Upper lobe of left lung (tissue), 6 donors: ENCODE data around the gene TCTN2. TPM values are rescaled to one million over a fixed set of nuclear protein-coding genes. Genes with fewer than 3 reads are reported as not detected.

Experiments
- ATAC-seq, 2 donors: fragments of 200-7000 bp; cut with Tn5 transposase; one replicate each; pipeline ENCODE4 v1.9.1; 2022; ENCODE audit warnings: mild to moderate bottlenecking in 2 of 2, moderate library complexity in 2 of 2; ENCODE audit not compliant: low FRiP score in 2 of 2
- DNase-seq, 2 donors: peaks; one replicate each; pipeline ENCODE4 v3.0.0-alpha.2; 2019 to 2020
- H3K27ac ChIP-seq, 4 donors: fragments of 200-600 bp; sonication (generic); one replicate each; pipeline ENCODE4 v1.5.1; 2016 to 2019
- H3K27me3 ChIP-seq, 4 donors: fragments of 200-600 bp; sonication (generic); one replicate each; pipeline ENCODE4 v1.5.1; 2017 to 2019
- H3K36me3 ChIP-seq, 4 donors: fragments of 200-600 bp; sonication (generic); one replicate each; pipeline ENCODE4 v1.5.1; 2016 to 2019
- H3K4me1 ChIP-seq, 4 donors: fragments of 200-600 bp; sonication (generic); one replicate each; pipeline ENCODE4 v1.5.1; 2018 to 2019
- H3K4me3 ChIP-seq, 4 donors: fragments of 200-600 bp; sonication (generic); one replicate each; pipeline ENCODE4 v1.5.1; 2017 to 2019; ENCODE audit warnings: mild to moderate bottlenecking in 2 of 4, moderate library complexity in 1 of 4
- H3K9me3 ChIP-seq, 4 donors: fragments of 200-600 bp; sonication (generic); one replicate each; pipeline ENCODE4 v1.5.1; 2018 to 2019
- CTCF ChIP-seq, 6 experiments: fragments of 450-650 bp in 4 of 6; fragments of 200-600 bp in 2 of 6; sonication (generic) in 2 of 6; IDR thresholded peaks; one replicate each; pipeline ENCODE4 v1.5.1; 2016 to 2019; ENCODE audit warnings: antibody characterized with exemption in 6 of 6
- EP300 ChIP-seq, 4 donors: sonication (generic); formaldehyde crosslinking; IDR thresholded peaks; one replicate each; pipeline ENCODE4 v1.5.1; 2017; ENCODE audit warnings: antibody characterized with exemption in 4 of 4, control low read depth in 2 of 4
- POLR2A ChIP-seq, 4 donors: fragments of 450-650 bp; IDR thresholded peaks; one replicate each; pipeline ENCODE4 v1.5.1; 2016 to 2017; ENCODE audit warnings: antibody characterized with exemption in 4 of 4, mild to moderate bottlenecking in 2 of 4
- POLR2AphosphoS5 ChIP-seq, 2 donors: sonication (generic); formaldehyde crosslinking; IDR thresholded peaks; one replicate each; pipeline ENCODE4 v1.5.1; 2017; ENCODE audit warnings: antibody characterized with exemption in 2 of 2
- WGBS, 2 donors: methylation state at CpG; one replicate each; pipeline ENCODE4 v1.1.5; 2017 to 2018; 5-methylcytosine and 5-hydroxymethylcytosine counted together
- total RNA-seq, 6 donors: library from RNA; depleted of rRNA in 4 of 6; stranded (reverse); fragments of >200 nt in 4 of 6; gene quantifications; one replicate each; pipeline versions ENCODE4 v1.1.0 to v1.2.1, GENCODE V29; 2016 to 2021
- donor health status: DM: no; HTN: no; CAD: no; lungs with moderate emphysema.
- donor health status: DM: no; HTN: yes; CAD: no; lungs with severe emphysema.

TCTN2 gene
- total RNA-seq, 6 donors from 2014 or later, result 8.4 to 22.3 (median 14.8) TPM

- no peaks in the 10 kb centered on the region for H3K27me3 ChIP-seq
- H3K27ac ChIP-seq, result no peak overlapping the region
- 94% methylated on average over 2 of the region's 2 CpGs; no CpG with 5 or more reads in 1 of the 2 donors for WGBS, 2 donors
- no peak for TF ChIP-seq POLR2AphosphoS5 (IDR thresholded peaks at IDR 0.05)
- no peak for TF ChIP-seq EP300 (IDR thresholded peaks at IDR 0.05)
- no peaks in the 10 kb centered on the region for H3K9me3 ChIP-seq
- ATAC-seq (no peak), DNase-seq (no peak)
- no peak overlapping the region for H3K4me3 ChIP-seq
- H3K4me1 ChIP-seq, result peaks cover 0 to 6% (median 0%) of the 10 kb centered on the region in 4 donors
- peaks cover 3 to 51% (median 29%) of the 10 kb centered on the region in 4 donors for H3K36me3 ChIP-seq
These were observed 50.3 kb downstream of the TCTN2 start for GRCh38 chr12:123721245-123721644.

GRCh38 chr12:123723011-123723410 is 52.1 kb downstream of the TCTN2 start:
- ATAC-seq (no peak), DNase-seq (no peak)
- Histone ChIP-seq H3K27ac (no peak overlapping the region), H3K27me3 (no peaks in the 10 kb centered on the region), H3K4me3 (no peak overlapping the region), H3K9me3 (no peaks in the 10 kb centered on the region), H3K36me3 (peaks cover 3 to 68% (median 39%) of the 10 kb centered on the region in 4 donors), H3K4me1 (peaks cover 0 to 6% (median 0%) of the 10 kb centered on the region in 4 donors)
- TF ChIP-seq EP300 (IDR thresholded peaks at IDR 0.05) (no peak), POLR2AphosphoS5 (IDR thresholded peaks at IDR 0.05) (no peak), POLR2A (IDR thresholded peaks at IDR 0.05) (no peak), CTCF (IDR thresholded peaks at IDR 0.05) (no peak)
- WGBS, 2 donors, result 59 to 83% methylated on average over 8 of the region's 8 CpGs

- 69 to 70% methylated on average over 5 of the region's 5 CpGs for WGBS, 2 donors
- no peaks in the 10 kb centered on the region for H3K27me3 ChIP-seq
- TF ChIP-seq POLR2A (IDR thresholded peaks at IDR 0.05) (no peak), CTCF (IDR thresholded peaks at IDR 0.05) (no peak), EP300 (IDR thresholded peaks at IDR 0.05) (no peak), POLR2AphosphoS5 (IDR thresholded peaks at IDR 0.05) (no peak)
- H3K36me3 ChIP-seq, result peaks cover 3 to 76% (median 42%) of the 10 kb centered on the region in 4 donors
- no peak overlapping the region for H3K27ac ChIP-seq
- H3K4me3 ChIP-seq, result no peak overlapping the region
- H3K4me1 ChIP-seq, result peaks cover 0 to 6% (median 0%) of the 10 kb centered on the region in 4 donors
- no peaks in the 10 kb centered on the region for H3K9me3 ChIP-seq
- DNase-seq (no peak), ATAC-seq (no peak)
These were observed 52.9 kb downstream of the TCTN2 start for GRCh38 chr12:123723765-123724164.

GRCh38 chr12:123726244-123726643 is 55.3 kb downstream of the TCTN2 start:
- Histone ChIP-seq H3K27ac (no peak overlapping the region), H3K27me3 (no peaks in the 10 kb centered on the region), H3K9me3 (no peaks in the 10 kb centered on the region), H3K36me3 (peaks cover 3 to 83% (median 44%) of the 10 kb centered on the region in 4 donors), H3K4me1 (no peaks in the 10 kb centered on the region), H3K4me3 (no peak overlapping the region)
- TF ChIP-seq EP300 (IDR thresholded peaks at IDR 0.05) (no peak), POLR2AphosphoS5 (IDR thresholded peaks at IDR 0.05) (no peak), CTCF (IDR thresholded peaks at IDR 0.05) (no peak), POLR2A (IDR thresholded peaks at IDR 0.05) (no peak)
- DNase-seq, result no peak
- 79 to 84% methylated on average over 2 of the region's 2 CpGs for WGBS, 2 donors
- ATAC-seq, result no peak

- Histone ChIP-seq H3K27me3 (no peaks in the 10 kb centered on the region), H3K4me1 (no peaks in the 10 kb centered on the region), H3K36me3 (peaks cover 3 to 90% (median 46%) of the 10 kb centered on the region in 4 donors), H3K27ac (no peak overlapping the region), H3K9me3 (no peaks in the 10 kb centered on the region), H3K4me3 (no peak overlapping the region)
- ATAC-seq (no peak), DNase-seq (no peak)
- TF ChIP-seq POLR2A (IDR thresholded peaks at IDR 0.05), result no peak
- TF ChIP-seq EP300 (IDR thresholded peaks at IDR 0.05), result no peak
- TF ChIP-seq POLR2AphosphoS5 (IDR thresholded peaks at IDR 0.05), result no peak
- no peak for TF ChIP-seq CTCF (IDR thresholded peaks at IDR 0.05)
- WGBS, 2 donors, result 91 to 92% methylated on average over 2 of the region's 2 CpGs
These were observed 56.0 kb downstream of the TCTN2 start for GRCh38 chr12:123726962-123727361.
